Measurements from ENCODE around the gene CNPY3.
"Not testable (repeated sequence)": the region's sequence is repeated elsewhere in the genome, so short reads cannot be mapped to it uniquely, and the experiment has no call there.

The CNPY3 gene

GRCh38 chr6:42928986-42929820 lies at the start of gene CNPY3:
CNPY3 (plus strand) TSS chr6:42929480; CDS start chr6:42929571, 91 bp downstream.
- peak; percentile 89 for DNase-seq (ENCODE audit: low read depth)

GRCh38 chr6:42880240-42880817 lies 49.0 kb upstream of the CNPY3 start:
- not testable (repeated sequence) for DNase-seq (ENCODE audit: low read depth)

DNA sequence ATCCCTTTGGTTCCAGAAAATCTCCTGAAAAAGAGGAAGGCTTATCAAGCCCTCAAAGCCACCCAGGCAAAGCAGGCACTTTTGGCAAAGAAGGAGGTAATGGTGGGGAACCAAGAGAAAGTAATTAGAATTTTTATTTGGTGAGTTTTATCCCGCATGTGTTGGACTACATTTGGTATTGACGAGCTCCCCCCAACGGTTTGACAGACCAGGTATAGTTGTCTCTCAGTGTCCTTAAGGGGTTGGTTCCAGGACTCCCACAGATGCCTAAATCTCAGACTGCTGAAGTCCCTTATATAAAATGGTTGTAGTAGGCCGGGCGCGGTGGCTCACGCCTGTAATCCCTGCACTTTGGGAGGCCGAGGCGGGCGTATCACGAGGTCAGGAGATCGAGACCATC lies 48.4 kb upstream of the CNPY3 start:
- DNase-seq (ENCODE audit: low read depth), result not testable (repeated sequence)

GRCh38 chr6:42885702-42886101 lies 43.6 kb upstream of the CNPY3 start:
- DNase-seq (ENCODE audit: low read depth), result no peak

GRCh38 chr6:42888201-42888600 lies 41.1 kb upstream of the CNPY3 start:
- not testable (repeated sequence) for DNase-seq (ENCODE audit: low read depth)

DNA sequence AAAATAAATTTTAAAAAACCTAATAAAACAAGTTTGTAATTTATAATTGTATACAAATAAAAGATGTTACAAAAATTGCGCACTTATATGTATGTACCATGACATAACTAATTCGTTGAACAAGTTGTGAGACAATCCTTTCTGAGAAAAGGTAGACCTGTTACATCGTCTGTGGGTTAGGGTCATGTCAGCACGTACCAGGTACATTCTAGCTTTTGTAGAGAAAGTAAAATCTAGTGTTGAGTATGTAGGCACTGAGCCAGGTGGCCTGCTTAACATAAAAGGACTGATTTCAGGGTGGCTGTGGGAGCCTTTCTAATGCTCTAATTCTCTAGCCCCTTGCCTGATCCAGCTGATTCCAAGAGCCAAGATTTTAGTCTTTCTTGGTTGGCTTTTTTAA lies 39.5 kb upstream of the CNPY3 start:
- DNase-seq (ENCODE audit: low read depth), result no peak

DNA sequence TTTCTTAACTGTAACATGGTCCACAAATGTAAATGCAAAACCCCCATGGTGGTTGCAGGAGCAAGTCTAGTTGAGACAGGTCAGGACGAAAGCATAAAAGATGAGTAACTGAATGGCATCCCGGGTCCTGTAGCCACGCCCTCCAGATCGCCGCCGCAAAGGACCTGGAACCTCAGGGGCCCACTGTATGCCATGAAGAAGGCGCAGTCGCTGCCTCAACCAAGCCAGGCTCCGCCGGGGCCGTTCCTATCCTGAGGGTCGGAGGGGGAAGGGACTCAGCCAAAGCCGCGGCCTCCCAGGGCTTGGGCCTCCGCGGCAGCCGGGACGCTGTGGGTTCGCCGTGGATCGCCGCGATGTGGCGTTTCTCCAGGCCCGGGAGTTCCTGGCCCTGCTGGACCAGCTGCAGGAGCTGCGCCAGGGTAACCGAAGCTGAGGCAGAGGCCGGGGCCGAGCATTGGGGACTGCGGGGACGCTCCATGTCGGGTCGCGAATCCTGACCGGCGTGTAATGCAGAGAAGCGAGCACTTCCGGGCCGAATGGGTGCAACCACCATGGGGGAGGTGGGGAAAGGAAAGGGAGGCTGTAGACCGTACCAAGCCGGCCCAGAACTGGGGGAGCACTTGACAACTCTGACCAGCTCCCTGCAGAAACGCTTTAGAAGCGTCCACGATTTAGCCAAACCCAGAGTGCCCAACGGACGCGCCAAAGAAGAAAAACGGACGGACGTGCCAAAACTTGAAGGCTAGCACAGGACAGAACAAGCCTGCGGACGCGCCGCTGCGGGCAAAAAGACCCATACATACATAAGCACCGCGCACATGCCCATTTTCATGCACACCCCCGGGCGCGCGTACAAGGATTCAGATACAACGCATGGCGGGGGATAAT lies 38.7 kb upstream of the CNPY3 start:
- DNase-seq (ENCODE audit: low read depth), result peak; percentile 80

DNA sequence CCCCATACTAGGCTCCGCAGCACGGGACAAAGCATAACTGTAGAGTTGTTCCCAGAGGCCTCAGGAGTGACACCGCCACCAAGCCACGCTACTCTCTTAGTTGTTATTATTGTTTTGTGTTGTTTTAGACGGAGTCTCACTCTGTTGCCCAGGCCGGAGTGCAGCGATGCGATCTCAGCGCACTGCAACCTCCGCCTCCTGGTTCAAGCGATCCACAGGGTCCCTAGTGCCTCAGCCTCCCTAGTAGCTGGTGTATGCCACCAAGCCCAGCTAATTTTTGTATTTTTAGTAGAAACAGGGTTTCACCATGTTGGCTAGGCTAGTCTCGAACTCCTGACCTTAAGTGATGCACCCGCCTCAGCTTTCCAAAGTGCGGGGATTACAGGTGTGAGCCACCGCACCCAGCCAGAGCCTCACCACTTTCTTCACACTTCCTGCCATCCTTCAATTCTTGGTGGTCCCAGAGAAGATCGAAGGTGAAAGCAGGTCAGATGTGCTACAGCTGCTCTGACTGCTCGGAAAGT lies 38.0 kb upstream of the CNPY3 start:
- no peak for DNase-seq (ENCODE audit: low read depth)

DNA sequence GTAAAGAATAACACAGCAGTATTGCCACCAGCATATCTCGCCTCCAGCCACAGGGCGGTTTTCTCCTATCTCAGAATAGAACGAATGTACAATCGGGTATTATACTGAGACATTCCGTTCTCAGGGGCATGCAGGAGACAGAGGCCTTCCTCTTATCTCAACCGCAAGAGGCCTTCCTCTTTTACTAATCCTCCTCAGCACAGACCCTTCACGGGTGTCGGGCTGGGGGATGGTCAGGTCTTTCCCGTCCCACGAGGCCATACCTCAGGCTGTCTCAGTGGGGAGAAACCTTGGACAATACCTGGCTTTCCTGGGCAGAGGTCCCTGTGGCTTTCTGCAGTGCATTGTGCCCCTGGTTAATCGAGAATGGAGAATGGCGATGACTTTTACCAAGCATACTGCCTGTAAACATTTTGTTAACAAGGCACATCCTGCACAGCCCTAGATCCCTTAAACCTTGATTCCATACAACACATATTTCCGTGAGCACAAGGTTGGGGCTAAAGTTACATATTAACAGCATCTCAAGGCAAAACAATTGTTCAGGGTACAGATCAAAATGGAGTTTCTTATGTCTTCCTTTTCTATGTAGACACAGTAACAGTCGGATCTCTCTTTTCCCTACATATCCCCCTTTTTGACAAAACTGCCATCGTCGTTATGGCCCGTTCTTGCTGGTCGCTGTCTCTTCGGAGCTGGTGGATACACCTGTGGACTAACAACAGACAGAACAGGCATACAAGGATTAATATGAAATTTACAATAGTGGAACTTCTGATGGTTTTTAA lies 35.0 kb upstream of the CNPY3 start:
- not testable (repeated sequence) for DNase-seq (ENCODE audit: low read depth)

DNA sequence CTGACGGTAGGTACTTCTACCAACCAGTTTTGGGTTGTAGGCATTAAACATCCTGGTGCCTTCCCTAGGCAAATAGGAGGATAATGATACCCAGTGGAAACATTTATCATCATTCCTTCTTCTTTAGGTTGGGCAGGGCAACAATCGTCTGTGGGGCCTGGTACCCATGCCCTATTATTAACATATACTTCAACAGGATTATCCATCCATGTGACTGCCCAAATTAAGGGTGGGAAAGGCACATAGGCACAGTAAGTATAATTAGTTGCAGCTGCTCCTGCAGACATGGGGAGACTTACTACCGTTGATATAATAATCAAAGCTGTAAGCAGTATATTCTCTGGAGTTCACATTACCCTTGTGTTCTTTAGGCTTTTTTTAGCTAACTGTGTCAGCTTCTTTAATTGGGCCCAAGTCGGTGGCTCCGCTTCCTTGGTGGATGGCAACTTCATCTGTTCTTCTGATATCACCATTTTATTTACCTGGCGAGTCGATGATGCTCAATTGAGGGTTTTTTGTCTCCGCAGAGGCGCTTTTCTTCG lies 33.0 kb upstream of the CNPY3 start:
- no peak for DNase-seq (ENCODE audit: low read depth)

DNA sequence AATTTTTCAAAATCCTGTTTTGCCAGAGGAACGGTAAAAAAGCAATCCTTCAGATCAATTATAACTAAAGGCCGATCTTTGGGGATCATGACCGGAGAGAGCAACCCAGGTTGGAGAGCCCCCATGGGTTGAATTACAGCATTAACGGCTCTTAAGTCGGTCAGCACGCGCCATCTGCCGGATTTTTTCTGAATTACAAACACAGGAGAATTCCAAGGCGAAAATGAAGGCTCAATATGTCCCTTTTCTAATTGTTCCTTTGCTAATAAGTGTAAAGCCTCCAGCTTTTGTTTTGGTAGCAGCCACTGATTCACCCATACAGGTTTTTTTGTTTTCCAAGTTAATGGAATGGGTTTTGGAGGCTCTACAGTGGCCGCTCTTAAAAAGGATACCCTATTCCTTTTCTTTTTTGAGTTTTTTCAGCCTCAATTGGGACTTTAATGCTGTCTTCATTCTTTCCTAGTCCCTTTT lies 30.4 kb upstream of the CNPY3 start:
- peak; percentile 36 for DNase-seq (ENCODE audit: low read depth)

GRCh38 chr6:42899871-42900270 lies 29.4 kb upstream of the CNPY3 start:
- DNase-seq (ENCODE audit: low read depth), result no peak

DNA sequence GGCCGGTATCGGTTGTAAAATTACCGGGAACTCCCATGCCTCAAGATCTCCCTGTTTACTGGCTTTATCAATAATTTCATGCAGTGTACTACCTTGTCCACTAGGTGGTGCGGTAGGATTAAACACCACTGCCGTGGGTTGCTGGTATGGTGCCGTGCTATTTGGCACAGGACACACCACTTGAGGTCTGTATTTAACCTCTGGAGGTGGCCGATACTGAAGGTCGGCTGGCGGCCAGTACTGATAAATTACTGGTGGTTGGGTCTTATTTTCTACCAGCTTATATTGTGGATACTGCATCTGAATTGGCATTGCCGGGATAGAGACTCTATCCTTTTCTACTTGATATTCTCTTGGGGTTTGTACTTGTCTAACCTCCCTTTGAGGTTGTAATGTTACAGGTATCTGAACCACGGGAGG lies 27.7 kb upstream of the CNPY3 start:
- peak; percentile 44 for DNase-seq (ENCODE audit: low read depth)

- DNase-seq (ENCODE audit: low read depth), result not testable (repeated sequence)
These were observed 26.6 kb upstream of the CNPY3 start for GRCh38 chr6:42902429-42903263.

- DNase-seq (ENCODE audit: low read depth), result no peak
These were observed 24.8 kb upstream of the CNPY3 start for GRCh38 chr6:42904467-42904866.

- DNase-seq (ENCODE audit: low read depth), result no peak
These were observed 21.9 kb upstream of the CNPY3 start for GRCh38 chr6:42907336-42907735.

GRCh38 chr6:42909835-42910234 lies 19.4 kb upstream of the CNPY3 start:
- DNase-seq (ENCODE audit: low read depth), result no peak

DNA sequence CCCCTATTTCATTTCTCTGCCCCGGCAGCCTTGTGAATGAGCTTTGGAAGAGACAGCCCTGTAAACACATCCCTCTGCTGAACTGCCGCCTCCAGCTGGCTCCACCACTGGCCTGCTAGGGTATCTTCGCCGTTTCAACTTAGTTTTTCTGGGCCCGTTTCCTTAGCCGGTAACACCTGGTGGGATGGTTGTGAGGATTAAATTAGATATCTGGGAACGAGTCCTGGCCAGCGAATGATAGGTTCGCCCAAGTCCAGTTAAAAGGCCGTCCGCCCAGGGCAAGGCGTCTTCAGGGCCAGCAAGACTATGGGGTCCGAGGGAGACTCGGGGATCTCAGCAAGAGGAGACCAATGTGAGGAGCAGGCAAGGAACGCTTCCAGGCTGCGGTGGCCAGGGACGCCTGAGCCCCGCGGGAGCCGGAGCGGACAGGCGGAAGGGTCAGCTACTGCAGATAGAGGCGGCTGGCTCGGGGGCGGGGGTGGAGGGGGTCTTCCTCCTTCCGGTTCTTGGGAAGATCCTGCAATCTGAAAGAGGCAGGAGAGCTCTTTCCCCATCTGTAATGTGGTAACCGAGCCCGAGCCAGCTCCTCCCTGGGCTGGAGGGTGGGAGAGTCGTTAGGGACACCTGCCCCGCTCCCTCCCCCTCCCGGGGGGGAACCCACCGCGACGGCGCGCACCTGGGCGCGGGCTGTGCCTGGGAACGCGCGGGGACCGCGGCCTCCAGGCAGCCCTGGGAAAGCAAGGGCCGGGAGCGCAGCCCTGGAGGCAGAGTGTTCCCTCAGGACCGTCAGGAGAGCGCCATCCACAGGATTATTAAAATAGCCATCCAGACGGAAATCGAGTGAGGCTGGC lies 17.9 kb upstream of the CNPY3 start:
- DNase-seq (ENCODE audit: low read depth), result no peak

DNA sequence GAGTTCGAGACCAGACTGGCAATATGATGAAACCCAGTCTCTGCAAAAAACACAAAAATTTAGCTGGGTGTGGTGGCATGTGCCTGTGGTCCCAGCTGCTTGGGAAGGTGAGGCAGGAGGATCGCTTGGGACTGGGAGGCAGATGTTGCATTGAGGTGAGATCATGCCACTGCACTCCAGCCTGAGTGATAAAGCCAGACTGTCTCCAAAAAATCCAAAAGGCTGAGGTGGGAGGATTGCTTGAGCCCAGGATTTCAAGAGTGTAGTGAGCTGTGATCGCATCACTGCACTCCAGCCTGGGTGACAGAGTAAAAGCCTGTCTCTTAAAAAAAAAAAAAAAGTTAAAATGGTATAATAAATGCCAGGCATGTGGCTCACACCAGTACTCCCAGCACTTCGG lies 14.7 kb upstream of the CNPY3 start:
- DNase-seq (ENCODE audit: low read depth), result no peak

Data from activated T-helper 9 cell treated with anti-CD3 and anti-CD28 coated beads, Interleukin-2, amount 50 U/mL, for 16 hours (primary cell).